ENCODE data around the gene SNHG17.
"Not testable (repeated sequence)": the region's sequence is repeated elsewhere in the genome, so short reads cannot be mapped to it uniquely, and the experiment has no call there.

Gene SNHG17

GRCh38 chr20:38418509-38419204 is 16.5 kb downstream of the SNHG17 start:
- DNase-seq, result no peak

GRCh38 chr20:38414769-38415450 is 20.2 kb downstream of the SNHG17 start:
- DNase-seq, result no peak

- no peak for DNase-seq
Measured at GRCh38 chr20:38412877-38413577, 22.1 kb downstream of the SNHG17 start.

- not testable (repeated sequence) for DNase-seq
Measured at GRCh38 chr20:38407822-38408221, 27.3 kb downstream of the SNHG17 start.

- DNase-seq, result no peak
Measured at GRCh38 chr20:38407321-38407720, 27.8 kb downstream of the SNHG17 start.

GRCh38 chr20:38406476-38406875 is 28.7 kb downstream of the SNHG17 start:
- DNase-seq, result no peak

- no peak for DNase-seq
Measured at GRCh38 chr20:38405132-38405531, 30.0 kb downstream of the SNHG17 start.

- no peak for DNase-seq
Measured at GRCh38 chr20:38404016-38404415, 31.1 kb downstream of the SNHG17 start.

- DNase-seq, result no peak
Measured at GRCh38 chr20:38402816-38403215, 32.3 kb downstream of the SNHG17 start.

GRCh38 chr20:38402089-38402488 is 33.0 kb downstream of the SNHG17 start:
- DNase-seq, result no peak

- DNase-seq, result not testable (repeated sequence)
Measured at GRCh38 chr20:38395751-38396395, 39.3 kb downstream of the SNHG17 start.

- DNase-seq, result peak; percentile 10
Measured at GRCh38 chr20:38395165-38395564, 40.0 kb downstream of the SNHG17 start.

GRCh38 chr20:38393259-38393658 is 41.9 kb downstream of the SNHG17 start:
- no peak for DNase-seq

GRCh38 chr20:38392356-38392755 is 42.8 kb downstream of the SNHG17 start:
- no peak for DNase-seq

- no peak for DNase-seq
Measured at GRCh38 chr20:38387953-38388352, 47.2 kb downstream of the SNHG17 start.

- no peak for DNase-seq
Measured at GRCh38 chr20:38386851-38387250, 48.3 kb downstream of the SNHG17 start.

- no peak for DNase-seq
Measured at GRCh38 chr20:38386004-38386403, 49.1 kb downstream of the SNHG17 start.

GRCh38 chr20:38383147-38383546 is 52.0 kb downstream of the SNHG17 start:
- no peak for DNase-seq

- not testable (repeated sequence) for DNase-seq
Measured at GRCh38 chr20:38377838-38378237, 57.3 kb downstream of the SNHG17 start.

GRCh38 chr20:38377039-38377685 is 58.0 kb downstream of the SNHG17 start:
- no peak for DNase-seq

GRCh38 chr20:38373898-38374297 is 61.2 kb downstream of the SNHG17 start:
- no peak for DNase-seq

- DNase-seq, result no peak
Measured at GRCh38 chr20:38373231-38373867, 61.8 kb downstream of the SNHG17 start.
